Cardiac muscle cell (in vitro differentiated cells and primary cell): Measurements from ENCODE around the gene DMRT2. TPM values are rescaled to one million over a fixed set of nuclear protein-coding genes. Genes with fewer than 3 reads are reported as not detected.

ENCODE experiments used
- DNase-seq, 2 donors: peaks; one replicate each; pipeline versions ENCODE4 v3.0.0 to v3.0.0-alpha.2; 2010 to 2017; ENCODE audit warnings: low read depth in 1 of 2, low spot score in 1 of 2
- H3K27ac ChIP-seq: fragments of 200-600 bp; sonication (generic); 2 replicates; pipeline ENCODE4 v1.5.1; 2016
- H3K27me3 ChIP-seq: fragments of 200-600 bp; sonication (generic); 2 replicates; pipeline ENCODE4 v1.6.0; 2016; ENCODE audit warnings: control low read depth
- H3K36me3 ChIP-seq: fragments of 200-600 bp; sonication (generic); 2 replicates; pipeline ENCODE4 v1.5.1; 2016; ENCODE audit warnings: control low read depth
- H3K4me1 ChIP-seq: fragments of 200-600 bp; sonication (generic); 2 replicates; pipeline ENCODE4 v1.8.1; 2017; ENCODE audit warnings: low read depth, mild to moderate bottlenecking, mixed run types
- H3K4me3 ChIP-seq: fragments of 200-600 bp; sonication (generic); 2 replicates; pipeline ENCODE4 v1.5.1; 2016; ENCODE audit warnings: mild to moderate bottlenecking
- H3K9me3 ChIP-seq: fragments of 200-600 bp; sonication (generic); 2 replicates; pipeline ENCODE4 v1.5.1; 2017; ENCODE audit warnings: low read depth, mild to moderate bottlenecking, control low read depth
- polyA plus RNA-seq: library from polyadenylated mRNA; unstranded; fragments of >200 nt; fragmentation: Nextera tagmentation; extraction: Ambion mirVana; gene quantifications from 2 replicates; pipeline ENCODE4 v1.2.1, GENCODE V29; 2016
- total RNA-seq: library from RNA; depleted of rRNA; stranded (reverse); fragments of >200 nt; gene quantifications from 2 replicates; pipeline ENCODE4 v1.2.3, GENCODE V29; 2016
- TF ChIP-seq, protein P1 (sequence below): IDR thresholded peaks from 2 replicates; pipeline ENCODE4 v1.5.1; 2012; ENCODE audit warnings: low read depth, mild to moderate bottlenecking, low read length

DMRT2 gene
- total and polyA plus RNA-seq, 2 experiments from 2014 or later: not detected

DNA sequence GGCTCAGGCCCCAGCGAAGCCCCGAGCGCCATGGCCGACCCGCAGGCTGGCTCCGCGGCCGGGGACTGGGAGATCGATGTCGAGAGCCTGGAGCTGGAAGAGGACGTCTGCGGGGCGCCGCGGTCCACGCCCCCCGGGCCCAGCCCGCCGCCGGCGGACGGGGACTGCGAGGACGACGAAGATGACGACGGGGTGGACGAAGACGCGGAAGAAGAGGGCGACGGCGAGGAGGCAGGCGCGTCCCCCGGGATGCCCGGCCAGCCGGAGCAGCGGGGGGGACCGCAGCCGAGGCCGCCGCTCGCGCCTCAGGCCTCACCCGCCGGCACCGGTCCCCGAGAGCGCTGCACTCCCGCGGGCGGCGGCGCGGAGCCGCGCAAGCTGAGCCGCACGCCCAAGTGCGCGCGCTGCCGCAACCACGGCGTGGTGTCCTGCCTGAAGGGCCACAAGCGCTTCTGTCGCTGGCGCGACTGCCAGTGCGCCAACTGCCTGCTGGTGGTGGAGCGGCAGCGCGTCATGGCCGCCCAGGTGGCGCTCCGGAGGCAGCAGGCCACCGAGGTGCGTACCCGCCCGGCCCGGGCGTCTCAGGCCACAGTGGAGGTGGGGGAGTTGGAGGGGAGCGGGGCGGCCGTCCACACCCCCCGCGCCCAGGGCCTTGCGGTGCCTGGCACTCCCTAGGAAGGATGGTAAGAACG, 1.6 kb downstream of the DMRT2 start:
- no peak overlapping the region for H3K27ac ChIP-seq
- H3K9me3 ChIP-seq: no peaks in the 10 kb centered on the region
- TF ChIP-seq, protein P1, sequence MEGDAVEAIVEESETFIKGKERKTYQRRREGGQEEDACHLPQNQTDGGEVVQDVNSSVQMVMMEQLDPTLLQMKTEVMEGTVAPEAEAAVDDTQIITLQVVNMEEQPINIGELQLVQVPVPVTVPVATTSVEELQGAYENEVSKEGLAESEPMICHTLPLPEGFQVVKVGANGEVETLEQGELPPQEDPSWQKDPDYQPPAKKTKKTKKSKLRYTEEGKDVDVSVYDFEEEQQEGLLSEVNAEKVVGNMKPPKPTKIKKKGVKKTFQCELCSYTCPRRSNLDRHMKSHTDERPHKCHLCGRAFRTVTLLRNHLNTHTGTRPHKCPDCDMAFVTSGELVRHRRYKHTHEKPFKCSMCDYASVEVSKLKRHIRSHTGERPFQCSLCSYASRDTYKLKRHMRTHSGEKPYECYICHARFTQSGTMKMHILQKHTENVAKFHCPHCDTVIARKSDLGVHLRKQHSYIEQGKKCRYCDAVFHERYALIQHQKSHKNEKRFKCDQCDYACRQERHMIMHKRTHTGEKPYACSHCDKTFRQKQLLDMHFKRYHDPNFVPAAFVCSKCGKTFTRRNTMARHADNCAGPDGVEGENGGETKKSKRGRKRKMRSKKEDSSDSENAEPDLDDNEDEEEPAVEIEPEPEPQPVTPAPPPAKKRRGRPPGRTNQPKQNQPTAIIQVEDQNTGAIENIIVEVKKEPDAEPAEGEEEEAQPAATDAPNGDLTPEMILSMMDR: peak; percentile 10
- H3K27me3 ChIP-seq: peaks cover 100% of the 10 kb centered on the region
- no peaks in the 10 kb centered on the region for H3K4me1 ChIP-seq
- peak in 1 of 2 donors; percentile 73 for DNase-seq
- peak overlapping the region; percentile 37 for H3K4me3 ChIP-seq
- H3K36me3 ChIP-seq: no peaks in the 10 kb centered on the region

DNA sequence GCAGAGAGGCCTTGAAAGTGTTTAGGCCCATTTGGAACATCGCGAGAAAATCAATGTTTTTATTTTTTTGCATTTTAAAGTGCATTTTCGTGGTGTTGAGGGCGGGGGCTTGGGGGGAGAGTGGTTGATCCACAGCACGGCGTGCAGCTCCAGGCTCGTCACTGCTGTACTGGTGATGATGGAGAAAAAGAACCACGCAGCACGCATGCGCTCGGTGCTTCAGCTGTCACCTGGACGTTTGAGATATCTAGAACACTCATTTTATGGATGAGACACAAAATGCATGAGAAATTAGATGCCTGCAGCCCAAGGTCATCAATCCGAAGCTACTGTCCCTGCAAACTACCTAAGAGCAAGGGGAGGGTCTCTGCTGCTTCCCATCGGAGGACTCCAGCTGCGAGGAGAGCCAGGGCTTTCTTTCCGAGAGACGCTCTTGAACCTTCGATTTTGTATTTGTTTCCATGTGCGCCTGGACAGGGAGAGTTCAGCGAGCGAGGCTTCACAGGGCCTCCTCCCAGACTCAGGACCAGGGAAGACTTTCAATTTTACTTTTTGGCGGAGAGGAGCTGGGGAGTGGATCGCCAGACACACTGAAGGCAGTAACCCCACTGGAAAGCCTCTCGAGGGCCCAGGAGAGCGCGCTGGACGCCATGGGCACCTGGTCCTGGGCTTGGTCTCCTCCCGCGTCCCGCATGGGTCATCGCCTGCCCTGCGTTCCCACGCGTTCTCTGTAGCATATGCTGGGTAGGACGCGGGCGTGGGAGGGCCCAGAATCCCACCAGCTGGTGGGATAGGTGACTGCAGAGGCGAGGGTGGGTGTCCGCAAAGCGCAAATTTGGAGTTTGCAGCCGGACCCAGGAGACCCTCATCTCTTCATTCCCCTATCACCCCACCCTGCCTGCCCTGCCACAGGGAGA, 2.5 kb downstream of the DMRT2 start:
- H3K9me3 ChIP-seq: no peaks in the 10 kb centered on the region
- H3K36me3 ChIP-seq: no peaks in the 10 kb centered on the region
- DNase-seq: no peak
- peaks cover 95% of the 10 kb centered on the region for H3K27me3 ChIP-seq
- H3K27ac ChIP-seq: no peak overlapping the region
- peak overlapping the region; percentile 37 for H3K4me3 ChIP-seq
- H3K4me1 ChIP-seq: no peaks in the 10 kb centered on the region
- TF ChIP-seq, protein P1: no peak

DNA sequence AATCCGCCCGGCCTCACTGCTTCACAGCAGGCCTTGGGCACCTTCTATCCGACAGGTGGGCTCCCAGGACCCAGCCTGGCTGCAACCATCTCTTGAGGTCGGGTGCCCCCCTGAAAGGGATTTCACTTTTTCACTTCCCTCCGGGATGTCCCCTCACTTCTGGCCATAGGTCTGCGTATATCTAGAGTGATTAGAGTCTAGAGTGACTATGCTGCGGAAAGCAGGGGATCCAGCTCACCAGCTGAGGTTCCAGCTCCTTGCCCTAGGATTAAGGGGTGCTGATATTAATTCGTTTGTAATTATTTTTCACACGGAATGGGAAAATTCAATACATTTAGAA, 3.1 kb downstream of the DMRT2 start:
- H3K27ac ChIP-seq: no peak overlapping the region
- H3K27me3 ChIP-seq: peaks cover 89% of the 10 kb centered on the region
- H3K9me3 ChIP-seq: no peaks in the 10 kb centered on the region
- no peak for DNase-seq
- no peak overlapping the region for H3K4me3 ChIP-seq
- H3K4me1 ChIP-seq: no peaks in the 10 kb centered on the region
- H3K36me3 ChIP-seq: no peaks in the 10 kb centered on the region
- TF ChIP-seq, protein P1: no peak

DNA sequence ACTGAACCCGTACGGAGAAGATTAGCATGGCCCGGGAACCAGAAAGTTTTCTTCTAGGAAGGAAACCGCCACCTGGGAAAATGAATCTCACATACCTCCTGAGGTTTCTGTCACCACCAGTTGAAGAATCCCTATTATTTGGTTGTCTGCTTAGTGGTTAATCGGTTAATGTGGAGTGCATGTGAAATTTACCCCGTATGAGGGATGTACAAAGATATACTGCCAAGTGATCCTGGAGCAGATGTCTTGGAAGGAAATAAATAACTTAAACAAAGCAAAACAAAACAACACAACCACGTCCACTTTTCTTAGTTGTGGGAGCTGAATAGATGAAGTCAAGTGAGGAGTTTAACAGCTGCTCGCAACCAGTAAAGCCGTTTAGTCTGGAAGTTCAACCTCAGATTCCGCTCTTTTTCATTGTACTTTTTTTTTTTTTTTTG, 3.8 kb downstream of the DMRT2 start:
- no peaks in the 10 kb centered on the region for H3K36me3 ChIP-seq
- no peak for DNase-seq
- peaks cover 81% of the 10 kb centered on the region for H3K27me3 ChIP-seq
- H3K4me1 ChIP-seq: no peaks in the 10 kb centered on the region
- TF ChIP-seq, protein P1: no peak
- H3K27ac ChIP-seq: no peak overlapping the region
- H3K9me3 ChIP-seq: no peaks in the 10 kb centered on the region
- H3K4me3 ChIP-seq: no peak overlapping the region

DNA sequence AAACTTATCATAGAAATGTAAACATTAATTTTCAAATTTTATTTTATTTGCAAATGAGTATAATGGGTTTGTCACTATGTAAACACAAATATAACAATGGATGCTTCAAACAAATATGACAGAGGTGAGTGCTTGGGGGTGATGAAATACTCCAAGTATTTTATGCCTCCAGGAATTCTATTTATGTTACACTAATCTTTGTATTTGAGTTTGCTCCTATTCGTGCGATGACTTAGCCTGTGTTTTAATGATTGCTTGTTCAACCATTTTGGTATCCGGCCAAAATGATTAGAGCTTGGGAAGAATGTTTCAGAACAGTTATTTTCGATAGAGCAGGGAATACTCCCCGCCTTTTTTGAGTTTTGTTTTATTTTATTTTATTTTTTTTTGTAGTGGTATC, 5.0 kb downstream of the DMRT2 start:
- Histone ChIP-seq H3K4me1 (no peaks in the 10 kb centered on the region), H3K27me3 (peaks cover 70% of the 10 kb centered on the region), H3K9me3 (no peaks in the 10 kb centered on the region), H3K36me3 (no peaks in the 10 kb centered on the region), H3K4me3 (no peak overlapping the region), H3K27ac (no peak overlapping the region)
- TF ChIP-seq, protein P1: no peak
- DNase-seq: no peak
